MM.1S (cell line): ENCODE data around the gene FUT8.

Source experiments
- CTCF ChIP-seq: fragments of 300-600 bp; sonication (generic); IDR thresholded peaks from 2 replicates; pipeline ENCODE4 v1.5.1; 2016; ENCODE audit warnings: antibody characterized with exemption, low read length, mixed read lengths
- EZH2 ChIP-seq: fragments of 300-600 bp; sonication (generic); optimal IDR thresholded peaks from 2 replicates; pipeline ENCODE3; 2017; ENCODE audit warnings: low read depth, mild to moderate bottlenecking, antibody characterized with exemption, low read length, mixed read lengths
- EZH2phosphoT487 ChIP-seq: fragments of 300-600 bp; sonication (generic); IDR thresholded peaks from 2 replicates; pipeline ENCODE4 v1.6.1; 2018; ENCODE audit warnings: antibody characterized with exemption, low read length

- TF ChIP-seq CTCF: no peak
- TF ChIP-seq EZH2: no peak
- TF ChIP-seq EZH2phosphoT487: no peak
These were observed 273.0 kb downstream of the FUT8 start for GRCh38 chr14:65685572-65685971.
